D721Med (cell line): ENCODE results near the gene ATP6V1A.
"Not testable (repeated sequence)": the region's sequence is repeated elsewhere in the genome, so short reads cannot be mapped to it uniquely, and the experiment has no call there.

Experiments used
- DNase-seq: peaks from one replicate; pipeline ENCODE4 v3.0.0; 2011; ENCODE audit warnings: low spot score; ENCODE audit not compliant: insufficient read length
- FAIRE-seq: peaks from 2 replicates; lab custom pipeline; 2011; peaks lifted over from hg19 to GRCh38; lab: Jason Lieb, UNC
- CTCF ChIP-seq: IDR thresholded peaks from 2 replicates; pipeline ENCODE4 v1.5.1; 2012; ENCODE audit warnings: mild to moderate bottlenecking, control low read depth; ENCODE audit not compliant: insufficient read depth; ENCODE audit errors: missing control alignments

ATP6V1A gene

GRCh38 chr3:113834983-113835382 lies 88.1 kb downstream of the ATP6V1A start:
- no peak for TF ChIP-seq CTCF
- DNase-seq (no peak), FAIRE-seq (peak; percentile 32)

GRCh38 chr3:113838631-113839209 lies 91.9 kb downstream of the ATP6V1A start, which contains the start of gene GRAMD1C:
Gene GRAMD1C, plus strand, starts transcription at chr3:113838788. Its CDS starts 122 bp downstream, at chr3:113838910.
- peak; percentile 78 for TF ChIP-seq CTCF
- FAIRE-seq = no peak
- peak; percentile 27 for DNase-seq

GRCh38 chr3:113839551-113839950 lies 92.7 kb downstream of the ATP6V1A start:
- FAIRE-seq (peak; percentile 73), DNase-seq (peak; percentile 76)
- no peak for TF ChIP-seq CTCF

- FAIRE-seq (peak; percentile 68), DNase-seq (no peak)
These were observed 97.9 kb downstream of the ATP6V1A start for GRCh38 chr3:113844622-113845222.

GRCh38 chr3:113847247-113847646 lies 100.4 kb downstream of the ATP6V1A start:
- FAIRE-seq (no peak), DNase-seq (no peak)
- no peak for TF ChIP-seq CTCF

More at GRCh38 chr3:113844622-113845222, 97.9 kb downstream of the ATP6V1A start:
- peak; percentile 72 for TF ChIP-seq CTCF

- no peak for TF ChIP-seq CTCF
- FAIRE-seq = no peak
- DNase-seq = no peak
These were observed 101.0 kb downstream of the ATP6V1A start for GRCh38 chr3:113847664-113848461.

- DNase-seq, FAIRE-seq: not testable (repeated sequence)
These were observed 102.2 kb downstream of the ATP6V1A start for GRCh38 chr3:113849071-113849470.

- FAIRE-seq = not testable (repeated sequence)
These were observed 103.0 kb downstream of the ATP6V1A start for GRCh38 chr3:113849841-113850240.

GRCh38 chr3:113850391-113850790 lies 103.6 kb downstream of the ATP6V1A start:
- not testable (repeated sequence) for DNase-seq, FAIRE-seq

More at GRCh38 chr3:113849841-113850240, 103.0 kb downstream of the ATP6V1A start:
- not testable (repeated sequence) for DNase-seq
